Suprapubic skin (tissue), 4 donors: ENCODE results near the gene MOBP.

Experiments
- EP300 ChIP-seq: sonication (generic); formaldehyde crosslinking; IDR thresholded peaks from one replicate; pipeline ENCODE4 v1.6.1; 2017; ENCODE audit warnings: antibody characterized with exemption
- POLR2A ChIP-seq, 2 donors: fragments of 450-650 bp; IDR thresholded peaks; one replicate each; pipeline ENCODE4 v1.6.1; 2017; ENCODE audit warnings: antibody characterized with exemption in 2 of 2, mild to moderate bottlenecking in 2 of 2, moderate library complexity in 2 of 2
- POLR2AphosphoS5 ChIP-seq, 3 donors: sonication (generic); formaldehyde crosslinking; IDR thresholded peaks; one replicate each; pipeline ENCODE4 v1.6.1; 2017; ENCODE audit warnings: antibody characterized with exemption in 3 of 3
- TF ChIP-seq, protein P1 (sequence below), 2 donors: fragments of 200-600 bp in 1 of 2; fragments of 450-650 bp in 1 of 2; sonication (generic) in 1 of 2; IDR thresholded peaks; one replicate each; pipeline ENCODE4 v1.5.1; 2016 to 2019; ENCODE audit warnings: antibody characterized with exemption in 2 of 2, mild to moderate bottlenecking in 1 of 2, moderate library complexity in 1 of 2

DNA sequence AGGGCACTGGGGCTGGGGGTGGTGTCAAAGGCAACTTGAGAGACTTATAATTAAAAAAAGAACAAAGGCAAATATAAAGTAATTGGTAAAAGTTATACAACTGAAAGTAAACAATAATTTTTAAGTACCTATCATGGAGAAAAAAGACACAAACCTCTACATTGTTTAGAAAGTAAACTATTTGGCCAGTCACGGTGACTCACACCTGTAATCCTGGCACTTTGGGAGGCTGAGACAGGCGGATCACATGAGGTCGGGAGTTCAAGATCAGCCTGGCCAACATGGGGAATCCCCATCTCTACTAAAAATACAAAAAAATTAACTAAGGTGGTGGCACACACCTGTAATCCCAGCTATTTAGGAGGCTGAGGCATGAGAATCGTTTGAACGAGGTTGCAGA lies 35.1 kb upstream of the MOBP start:
- no peak for TF ChIP-seq POLR2A (IDR thresholded peaks at IDR 0.05)
- TF ChIP-seq, protein P1, sequence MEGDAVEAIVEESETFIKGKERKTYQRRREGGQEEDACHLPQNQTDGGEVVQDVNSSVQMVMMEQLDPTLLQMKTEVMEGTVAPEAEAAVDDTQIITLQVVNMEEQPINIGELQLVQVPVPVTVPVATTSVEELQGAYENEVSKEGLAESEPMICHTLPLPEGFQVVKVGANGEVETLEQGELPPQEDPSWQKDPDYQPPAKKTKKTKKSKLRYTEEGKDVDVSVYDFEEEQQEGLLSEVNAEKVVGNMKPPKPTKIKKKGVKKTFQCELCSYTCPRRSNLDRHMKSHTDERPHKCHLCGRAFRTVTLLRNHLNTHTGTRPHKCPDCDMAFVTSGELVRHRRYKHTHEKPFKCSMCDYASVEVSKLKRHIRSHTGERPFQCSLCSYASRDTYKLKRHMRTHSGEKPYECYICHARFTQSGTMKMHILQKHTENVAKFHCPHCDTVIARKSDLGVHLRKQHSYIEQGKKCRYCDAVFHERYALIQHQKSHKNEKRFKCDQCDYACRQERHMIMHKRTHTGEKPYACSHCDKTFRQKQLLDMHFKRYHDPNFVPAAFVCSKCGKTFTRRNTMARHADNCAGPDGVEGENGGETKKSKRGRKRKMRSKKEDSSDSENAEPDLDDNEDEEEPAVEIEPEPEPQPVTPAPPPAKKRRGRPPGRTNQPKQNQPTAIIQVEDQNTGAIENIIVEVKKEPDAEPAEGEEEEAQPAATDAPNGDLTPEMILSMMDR (IDR thresholded peaks at IDR 0.05), result no peak
- no peak for TF ChIP-seq EP300
- no peak for TF ChIP-seq POLR2AphosphoS5 (IDR thresholded peaks at IDR 0.05)
